RCC 7860 (cell line): Measurements from ENCODE around the gene ROMO1.
"Not testable (repeated sequence)": the region's sequence is repeated elsewhere in the genome, so short reads cannot be mapped to it uniquely, and the experiment has no call there.

Source experiments
- DNase-seq: peaks from one replicate; pipeline ENCODE4 v3.0.0-alpha.2; 2015; ENCODE audit warnings: low spot score
- FAIRE-seq: peaks from 2 replicates; lab custom pipeline; 2012; peaks lifted over from hg19 to GRCh38; lab: Jason Lieb, UNC

ROMO1 gene

DNA sequence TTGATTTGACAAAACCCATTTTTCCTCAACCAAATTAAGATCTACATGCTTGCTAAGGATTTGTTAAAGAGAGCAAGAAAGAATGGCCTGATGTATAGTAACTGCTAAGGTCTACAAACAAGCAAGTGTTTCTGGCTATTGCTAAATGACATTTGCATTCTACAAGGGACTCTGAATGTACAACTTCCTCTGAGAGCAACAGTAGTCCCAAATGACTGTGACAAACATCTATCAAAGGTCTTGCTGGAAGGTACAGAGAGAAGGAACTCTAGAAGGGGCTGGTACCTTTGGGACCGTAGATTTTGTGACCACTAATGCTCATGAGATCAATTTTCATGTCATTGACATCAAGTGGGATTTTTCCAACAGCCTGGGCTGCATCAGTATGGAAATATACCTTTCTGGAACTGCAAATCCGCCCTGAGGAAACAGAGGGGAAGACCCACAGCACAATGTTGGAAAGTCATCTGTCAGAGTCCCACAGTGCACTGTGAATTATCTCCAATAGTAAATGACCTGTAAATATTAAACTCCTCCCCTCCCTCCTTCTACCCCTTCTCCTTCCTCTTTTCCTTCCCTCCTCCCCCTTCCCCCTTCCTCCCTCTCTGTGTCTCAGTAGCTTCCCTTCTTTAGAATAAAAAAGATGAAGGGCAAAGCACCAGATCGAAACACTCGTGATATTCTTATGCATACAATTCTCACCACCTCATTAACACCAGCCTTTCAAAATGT, 18.6 kb upstream of the ROMO1 start:
- FAIRE-seq, result no peak

DNA sequence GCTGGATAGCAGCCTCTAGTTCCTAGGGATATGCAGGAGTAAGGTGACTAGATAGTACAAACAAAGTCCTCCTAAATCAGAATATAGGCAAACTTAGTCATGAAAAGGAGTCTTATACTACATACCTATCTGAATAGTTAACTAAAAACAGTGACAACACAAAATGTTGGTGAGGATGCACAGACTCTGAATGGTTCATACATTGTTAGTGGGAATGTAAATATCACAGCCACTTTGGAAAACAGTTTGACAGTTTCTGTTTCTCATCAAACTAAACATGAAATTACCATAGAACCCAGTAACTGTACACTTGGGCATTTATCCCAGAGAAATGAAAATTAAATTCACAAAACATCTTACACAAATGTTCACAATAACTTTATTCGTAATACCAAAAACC, 17.2 kb upstream of the ROMO1 start:
- DNase-seq (no peak), FAIRE-seq (no peak)

More for the DNA sequence above, 18.6 kb upstream of the ROMO1 start:
- DNase-seq, result no peak

- FAIRE-seq, DNase-seq: not testable (repeated sequence)
These were observed 13.8 kb upstream of the ROMO1 start for GRCh38 chr20:35685368-35685767.

DNA sequence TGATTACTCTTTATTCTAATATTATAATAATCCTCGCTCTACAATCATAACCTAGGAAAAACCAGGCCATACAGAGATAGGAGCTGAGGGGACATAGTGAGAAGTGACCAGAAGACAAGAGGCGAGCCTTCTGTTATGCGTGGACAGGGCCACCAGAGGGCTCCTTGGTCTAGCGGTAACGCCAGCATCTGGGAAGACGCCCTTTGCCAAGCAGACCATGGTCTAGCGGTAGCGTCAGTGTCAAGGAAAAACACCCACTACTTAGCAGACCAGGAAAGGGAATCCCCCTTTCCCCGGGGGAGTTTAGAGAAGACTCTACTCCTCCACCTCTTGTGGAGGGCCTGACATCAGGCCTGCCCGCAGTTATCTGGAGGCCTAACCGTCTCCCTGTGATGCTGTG, 12.3 kb upstream of the ROMO1 start:
- DNase-seq, FAIRE-seq: not testable (repeated sequence)

DNA sequence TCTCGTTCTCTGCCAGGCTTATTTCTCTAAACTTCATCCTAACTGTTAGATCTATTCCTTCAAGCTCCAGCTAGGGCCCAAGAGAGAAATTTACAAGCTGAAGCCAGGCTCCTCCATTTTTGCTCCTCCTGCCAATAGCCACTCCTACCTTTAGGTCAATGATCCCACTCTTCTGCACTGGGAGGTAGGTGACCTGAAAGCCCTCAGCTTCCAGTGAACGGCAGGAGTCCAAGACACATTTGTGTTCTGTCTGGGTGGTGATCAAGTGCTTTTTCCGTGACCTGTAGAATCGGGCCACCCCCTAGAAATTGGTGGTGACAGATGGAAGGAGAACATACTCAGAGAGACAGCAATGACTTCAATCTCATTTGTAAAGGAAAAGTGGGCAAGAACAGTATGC, 8.9 kb upstream of the ROMO1 start:
- no peak for FAIRE-seq
- no peak for DNase-seq

- FAIRE-seq, result no peak
These were observed 3.9 kb upstream of the ROMO1 start for GRCh38 chr20:35695245-35695749.

GRCh38 chr20:35695978-35696377, 3.2 kb upstream of the ROMO1 start:
- no peak for DNase-seq
- no peak for FAIRE-seq

More at GRCh38 chr20:35695245-35695749, 3.9 kb upstream of the ROMO1 start:
- no peak for DNase-seq

DNA sequence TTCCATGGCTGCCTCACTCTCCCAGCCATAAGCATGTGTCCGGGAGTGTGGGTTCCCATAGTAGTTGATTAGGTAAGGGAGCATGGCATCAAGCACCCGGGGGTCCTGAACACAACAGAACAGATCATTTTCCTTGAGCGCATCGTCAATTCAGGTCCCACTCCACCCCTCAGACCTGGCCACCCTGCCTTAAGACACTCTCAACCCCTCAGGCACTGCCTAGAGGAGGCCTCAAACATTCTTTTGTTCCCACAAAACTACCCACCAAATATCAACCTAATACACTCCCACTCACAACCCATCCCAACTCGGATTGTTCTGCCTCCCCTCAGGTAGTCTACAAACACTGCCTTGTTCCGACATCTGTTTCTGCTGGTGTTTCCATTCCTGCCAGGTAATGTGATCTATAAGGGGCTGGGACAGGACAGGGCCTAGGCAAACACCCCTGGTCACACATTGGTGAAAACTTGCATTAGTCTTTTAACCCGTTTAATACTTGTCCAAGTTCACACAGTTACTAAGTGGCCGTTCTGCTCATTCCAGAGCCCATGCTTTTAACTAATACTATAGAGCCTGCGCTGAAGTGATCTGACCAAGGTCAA, 1.4 kb upstream of the ROMO1 start:
- FAIRE-seq, result no peak

GRCh38 chr20:35698298-35699126, 693 bp upstream of the ROMO1 start:
- FAIRE-seq (no peak), DNase-seq (no peak)

More for the DNA sequence above, 1.4 kb upstream of the ROMO1 start:
- DNase-seq, result no peak

GRCh38 chr20:35699957-35700624, 886 bp downstream of the ROMO1 start:
- FAIRE-seq, result no peak
- DNase-seq, result no peak

GRCh38 chr20:35700625-35701148, 1.5 kb downstream of the ROMO1 start:
- DNase-seq, result no peak
- no peak for FAIRE-seq

- DNase-seq (no peak), FAIRE-seq (no peak)
These were observed 3.0 kb downstream of the ROMO1 start for GRCh38 chr20:35702051-35702823.

GRCh38 chr20:35702824-35703695, 3.9 kb downstream of the ROMO1 start:
- FAIRE-seq (no peak), DNase-seq (no peak)

DNA sequence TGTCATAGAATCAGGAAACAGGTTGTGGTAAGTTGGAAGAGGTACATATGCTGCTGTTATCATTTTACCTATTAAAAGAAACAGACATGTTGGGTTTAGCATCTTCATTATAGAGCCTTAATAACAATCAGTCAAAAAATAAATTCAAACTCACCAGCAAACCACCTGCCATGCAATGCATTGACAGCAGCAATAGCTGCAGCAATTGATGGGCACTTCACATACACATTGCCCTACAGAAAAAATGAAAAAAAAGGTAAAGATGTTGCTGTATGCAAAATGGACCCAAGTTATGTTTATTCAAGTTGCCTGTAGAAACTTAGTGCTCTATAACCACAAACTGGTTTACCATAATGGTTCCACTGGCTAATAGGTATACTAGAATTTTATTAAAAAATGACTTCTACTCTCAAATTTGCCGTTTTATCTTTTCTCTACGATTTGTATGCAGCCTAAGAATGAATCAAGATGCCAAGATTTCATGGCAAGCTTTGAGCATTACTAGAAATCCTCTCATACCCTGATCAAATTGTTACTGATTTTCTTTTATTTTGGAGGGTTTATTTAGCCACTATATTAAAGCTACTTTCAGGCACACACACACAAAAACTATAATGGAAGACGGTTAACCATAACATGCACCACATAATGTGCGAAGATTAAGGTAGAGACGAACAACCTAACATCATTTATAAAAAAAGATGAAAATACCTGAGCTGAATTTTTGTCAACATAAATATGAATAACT, 5.5 kb downstream of the ROMO1 start:
- no peak for FAIRE-seq
- no peak for DNase-seq

- FAIRE-seq, result not testable (repeated sequence)
These were observed 6.7 kb downstream of the ROMO1 start for GRCh38 chr20:35705894-35706293.

GRCh38 chr20:35706591-35707529, 7.7 kb downstream of the ROMO1 start:
- not testable (repeated sequence) for DNase-seq, FAIRE-seq

More at GRCh38 chr20:35705894-35706293, 6.7 kb downstream of the ROMO1 start:
- DNase-seq, result not testable (repeated sequence)

- DNase-seq, result no peak
- FAIRE-seq, result no peak
These were observed 9.3 kb downstream of the ROMO1 start for GRCh38 chr20:35708502-35708901.
